Measurements from ENCODE around the gene ZP1. TPM values are rescaled to one million over a fixed set of nuclear protein-coding genes. Genes with fewer than 3 reads are reported as not detected.

The ZP1 gene
- total RNA-seq, 3 donors from 2014 or later = 0.32 to 0.73 TPM; not detected in 1

DNA sequence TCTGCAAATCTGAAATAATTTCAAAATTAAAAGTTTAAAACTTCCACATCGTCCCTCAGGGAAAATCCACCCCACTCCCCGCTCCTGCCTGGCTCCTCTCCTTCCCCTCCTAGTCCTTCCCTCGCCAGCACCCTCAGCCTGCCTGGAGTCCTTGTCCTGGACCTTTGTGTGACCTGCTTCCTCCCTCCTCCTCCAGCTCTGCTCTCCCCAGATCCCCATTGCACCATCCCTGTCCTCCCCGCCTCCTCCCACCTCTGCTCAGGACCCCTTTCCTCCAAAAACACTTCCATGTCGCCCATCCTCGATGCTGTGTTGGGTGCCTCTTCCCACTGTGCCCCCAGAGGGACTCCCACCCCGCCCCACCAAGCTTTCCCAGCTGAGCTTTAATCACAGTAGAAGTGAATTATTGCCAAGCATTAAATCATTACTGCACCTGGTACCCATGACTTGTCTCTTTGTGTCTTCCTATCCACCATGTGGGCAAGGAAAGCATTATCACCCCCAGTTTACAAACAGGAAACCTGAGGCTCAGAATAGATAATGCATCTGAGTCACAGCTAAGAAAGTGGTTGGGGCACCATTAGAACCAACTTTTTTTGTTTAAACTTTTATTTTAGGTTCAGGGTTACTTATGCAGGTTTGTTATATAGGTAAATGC, 2.4 kb upstream of the ZP1 start:
- TF ChIP-seq POLR2AphosphoS5 (IDR thresholded peaks at IDR 0.05) = no peak
- no peak for TF ChIP-seq POLR2A (IDR thresholded peaks at IDR 0.05)
- TF ChIP-seq CTCF (IDR thresholded peaks at IDR 0.05) = no peak
- no peak for DNase-seq (ENCODE audit: low spot score in 2 of 2)
- intact Hi-C loops (cut with DNase I; ENCODE audit: low total_unique reads) = no loop called here

DNA sequence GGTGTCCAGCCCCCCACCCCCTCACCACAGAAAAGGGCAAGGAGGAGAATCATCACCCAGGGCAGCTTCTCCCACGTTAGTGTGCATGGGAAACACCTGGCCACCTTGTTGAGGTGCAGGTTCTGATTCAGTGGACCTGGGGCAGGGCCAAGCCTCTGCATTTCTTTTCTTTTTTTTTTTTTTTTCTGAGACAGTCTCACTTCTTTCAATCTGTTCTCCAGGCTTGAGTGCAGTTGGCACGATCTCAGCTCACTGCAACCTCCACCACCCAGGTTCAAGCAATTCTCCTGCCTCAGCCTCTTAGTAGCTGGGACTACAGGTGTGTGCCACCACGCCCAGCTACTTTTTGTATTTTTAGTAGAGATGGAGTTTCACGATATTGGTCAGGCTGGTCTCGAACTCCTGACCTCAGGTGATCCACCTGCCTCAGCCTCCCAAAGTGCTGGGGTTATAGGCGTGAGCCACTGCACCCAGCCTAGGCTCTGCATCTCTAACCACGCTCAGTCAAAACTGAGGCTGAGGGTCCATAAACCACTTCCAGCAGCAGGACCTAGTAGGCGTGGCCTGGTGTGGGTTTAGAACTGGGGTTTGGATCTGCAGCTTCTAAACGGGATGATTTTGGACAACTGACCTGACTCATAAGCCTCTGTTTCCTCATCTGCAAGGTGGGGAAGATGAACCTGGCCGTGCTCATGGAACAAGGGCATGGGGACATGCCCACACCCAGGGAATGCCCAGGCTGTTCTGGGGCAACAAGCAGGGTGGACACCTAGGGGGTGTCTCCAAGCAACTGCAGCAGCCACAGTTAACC, 734 bp downstream of the ZP1 start:
- Histone ChIP-seq H3K9me3 (no peaks in the 10 kb centered on the region), H3K4me1 (no peaks in the 10 kb centered on the region), H3K27ac (no peak overlapping the region), H3K27me3 (no peaks in the 10 kb centered on the region), H3K4me3 (no peak overlapping the region), H3K36me3 (no peaks in the 10 kb centered on the region)
- no peak for TF ChIP-seq POLR2A (IDR thresholded peaks at IDR 0.05)
- TF ChIP-seq CTCF (IDR thresholded peaks at IDR 0.05) = no peak
- TF ChIP-seq POLR2AphosphoS5 (IDR thresholded peaks at IDR 0.05) = no peak
- intact Hi-C loops (cut with DNase I; ENCODE audit: low total_unique reads) = no loop called here
- no peak for DNase-seq (ENCODE audit: low spot score in 2 of 2)

More for the DNA sequence above, 2.4 kb upstream of the ZP1 start:
- Histone ChIP-seq H3K27me3 (no peaks in the 10 kb centered on the region), H3K4me1 (no peaks in the 10 kb centered on the region), H3K4me3 (no peak overlapping the region), H3K36me3 (no peaks in the 10 kb centered on the region), H3K9me3 (no peaks in the 10 kb centered on the region), H3K27ac (no peak overlapping the region)

GRCh38 chr11:60868682-60869450, 1.5 kb downstream of the ZP1 start:
- no peaks in the 10 kb centered on the region for H3K27me3 ChIP-seq
- no peaks in the 10 kb centered on the region for H3K9me3 ChIP-seq
- H3K36me3 ChIP-seq = no peaks in the 10 kb centered on the region
- intact Hi-C loops (cut with DNase I; ENCODE audit: low total_unique reads) = no loop called here
- no peak for DNase-seq (ENCODE audit: low spot score in 2 of 2)
- TF ChIP-seq CTCF (IDR thresholded peaks at IDR 0.05) (no peak), POLR2AphosphoS5 (IDR thresholded peaks at IDR 0.05) (no peak), POLR2A (IDR thresholded peaks at IDR 0.05) (no peak)
- no peak overlapping the region for H3K27ac ChIP-seq
- H3K4me3 ChIP-seq = no peak overlapping the region
- H3K4me1 ChIP-seq = no peaks in the 10 kb centered on the region

- no peak overlapping the region for H3K27ac ChIP-seq
- H3K4me3 ChIP-seq = no peak overlapping the region
- intact Hi-C loops (cut with DNase I; ENCODE audit: low total_unique reads) = no loop called here
- no peaks in the 10 kb centered on the region for H3K4me1 ChIP-seq
- no peaks in the 10 kb centered on the region for H3K36me3 ChIP-seq
- no peak for DNase-seq (ENCODE audit: low spot score in 2 of 2)
- H3K27me3 ChIP-seq = no peaks in the 10 kb centered on the region
- H3K9me3 ChIP-seq = no peaks in the 10 kb centered on the region
- no peak for TF ChIP-seq CTCF (IDR thresholded peaks at IDR 0.05)
- no peak for TF ChIP-seq POLR2AphosphoS5 (IDR thresholded peaks at IDR 0.05)
- no peak for TF ChIP-seq POLR2A (IDR thresholded peaks at IDR 0.05)
Measured at GRCh38 chr11:60869451-60869825, 2.1 kb downstream of the ZP1 start.

Data from breast epithelium (tissue), 4 donors.